RWPE1 (cell line): Measurements from ENCODE around the gene CASD1.

Source experiments
- CTCF ChIA-PET: fragments of 350-600 bp; sonication (Branson Sonifier 250); formaldehyde crosslinking; extraction: SDS; loops from one replicate; lab custom pipeline; 2021; lab: Yijun Ruan, JAX
- POLR2A ChIA-PET: fragments of 400-600 bp; formaldehyde crosslinking; extraction: SDS; loops from one replicate; lab custom pipeline; 2020; ENCODE audit warnings: antibody characterized with exemption; ENCODE audit not compliant: low non-redundant PET; lab: Yijun Ruan, JAX
- DNase-seq: peaks from one replicate; pipeline ENCODE4 v3.0.0; 2012; ENCODE audit warnings: low spot score
- H3K27ac ChIP-seq: fragments of 450-650 bp; 2 replicates; pipeline ENCODE4 v1.5.1; 2017
- CTCF ChIP-seq: fragments of 450-650 bp; conservative IDR thresholded peaks from 2 replicates; pipeline ENCODE4 v1.5.1; 2017; ENCODE audit warnings: low read depth, mild to moderate bottlenecking

Gene CASD1

GRCh38 chr7:94580601-94581000, 71.0 kb downstream of the CASD1 start:
- ChIA-PET POLR2A (no interaction called here), CTCF (interaction anchor here (0.6 kb wide), 1 partner anchor 244 kb away, joined by 3 read pairs; no protein-coding TSS in a partner anchor)
- peak; percentile 8 for DNase-seq
- TF ChIP-seq CTCF, result no peak
- H3K27ac ChIP-seq, result no peak overlapping the region

GRCh38 chr7:94584113-94584512, 74.5 kb downstream of the CASD1 start:
- CTCF ChIA-PET, result interaction anchor here (0.7 kb wide), 1 partner anchor 63 kb away, joined by 3 read pairs; no protein-coding TSS in a partner anchor

GRCh38 chr7:94588075-94588474, 78.5 kb downstream of the CASD1 start:
- CTCF ChIA-PET, result no interaction called here
- POLR2A ChIA-PET, result no interaction called here
- no peak for DNase-seq
- TF ChIP-seq CTCF, result no peak
- no peak overlapping the region for H3K27ac ChIP-seq

More at GRCh38 chr7:94584113-94584512, 74.5 kb downstream of the CASD1 start:
- no peak overlapping the region for H3K27ac ChIP-seq
- TF ChIP-seq CTCF, result no peak
- POLR2A ChIA-PET, result no interaction called here
- no peak for DNase-seq

- no peak for TF ChIP-seq CTCF
- ChIA-PET POLR2A (no interaction called here), CTCF (no interaction called here)
- no peak overlapping the region for H3K27ac ChIP-seq
- no peak for DNase-seq
These were observed 81.0 kb downstream of the CASD1 start for GRCh38 chr7:94590526-94591162.

GRCh38 chr7:94591176-94591575, 81.6 kb downstream of the CASD1 start:
- ChIA-PET CTCF (interaction anchor here (0.6 kb wide), 1 partner anchor 65 kb away, joined by 4 read pairs; the partner anchor contains the start of gene SGCE), POLR2A (no interaction called here)
- DNase-seq, result no peak
- no peak for TF ChIP-seq CTCF
- H3K27ac ChIP-seq, result no peak overlapping the region

- ChIA-PET CTCF (interaction anchor here (0.6 kb wide), 1 partner anchor 532 kb away, joined by 3 read pairs; no protein-coding TSS in a partner anchor), POLR2A (no interaction called here)
- H3K27ac ChIP-seq, result no peak overlapping the region
- no peak for TF ChIP-seq CTCF
- no peak for DNase-seq
These were observed 85.3 kb downstream of the CASD1 start for GRCh38 chr7:94594882-94595281.
